HepG2 (cell line): ENCODE results near the gene CCDC192.

Experiments
- CENPBD1 ChIP-seq: sonication (generic); formaldehyde crosslinking; IDR thresholded peaks from 2 replicates; pipeline ENCODE4 v1.8.0; 2022; ENCODE audit warnings: missing genetic modification reagents, low read depth, mild to moderate bottlenecking, borderline replicate concordance
- MAFF ChIP-seq: IDR thresholded peaks from 2 replicates; pipeline ENCODE4 v1.6.1; 2011; ENCODE audit warnings: low read depth, low read length, improper control_type of control experiment
- MAFK ChIP-seq, 2 experiments: IDR thresholded peaks in 1 of 2; conservative IDR thresholded peaks in 1 of 2; 2 replicates each; pipeline ENCODE4 v1.6.1; 2011; ENCODE audit warnings: improper control_type of control experiment in 2 of 2, low read length in 2 of 2
- ZNF598 ChIP-seq: sonication (generic); formaldehyde crosslinking; IDR thresholded peaks from 2 replicates; pipeline ENCODE4 v1.5.1; 2020; ENCODE audit warnings: mild to moderate bottlenecking, missing genetic modification reagents, borderline replicate concordance
- TF ChIP-seq, protein P1 (sequence below): sonication (generic); formaldehyde crosslinking; IDR thresholded peaks from 2 replicates; pipeline ENCODE4 v1.8.0; 2022; ENCODE audit warnings: mild to moderate bottlenecking, missing genetic modification reagents
- TF ChIP-seq, protein P2 (sequence below): sonication (generic); formaldehyde crosslinking; IDR thresholded peaks from 2 replicates; pipeline ENCODE4 v1.5.0; 2020; ENCODE audit warnings: mild to moderate bottlenecking, missing genetic modification reagents, moderate library complexity

- no peak for TF ChIP-seq CENPBD1 (CRISPR knock-in tag)
- no peak for TF ChIP-seq MAFF
- TF ChIP-seq, protein P1, sequence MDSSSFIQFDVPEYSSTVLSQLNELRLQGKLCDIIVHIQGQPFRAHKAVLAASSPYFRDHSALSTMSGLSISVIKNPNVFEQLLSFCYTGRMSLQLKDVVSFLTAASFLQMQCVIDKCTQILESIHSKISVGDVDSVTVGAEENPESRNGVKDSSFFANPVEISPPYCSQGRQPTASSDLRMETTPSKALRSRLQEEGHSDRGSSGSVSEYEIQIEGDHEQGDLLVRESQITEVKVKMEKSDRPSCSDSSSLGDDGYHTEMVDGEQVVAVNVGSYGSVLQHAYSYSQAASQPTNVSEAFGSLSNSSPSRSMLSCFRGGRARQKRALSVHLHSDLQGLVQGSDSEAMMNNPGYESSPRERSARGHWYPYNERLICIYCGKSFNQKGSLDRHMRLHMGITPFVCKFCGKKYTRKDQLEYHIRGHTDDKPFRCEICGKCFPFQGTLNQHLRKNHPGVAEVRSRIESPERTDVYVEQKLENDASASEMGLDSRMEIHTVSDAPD = no peak
- TF ChIP-seq, protein P2, sequence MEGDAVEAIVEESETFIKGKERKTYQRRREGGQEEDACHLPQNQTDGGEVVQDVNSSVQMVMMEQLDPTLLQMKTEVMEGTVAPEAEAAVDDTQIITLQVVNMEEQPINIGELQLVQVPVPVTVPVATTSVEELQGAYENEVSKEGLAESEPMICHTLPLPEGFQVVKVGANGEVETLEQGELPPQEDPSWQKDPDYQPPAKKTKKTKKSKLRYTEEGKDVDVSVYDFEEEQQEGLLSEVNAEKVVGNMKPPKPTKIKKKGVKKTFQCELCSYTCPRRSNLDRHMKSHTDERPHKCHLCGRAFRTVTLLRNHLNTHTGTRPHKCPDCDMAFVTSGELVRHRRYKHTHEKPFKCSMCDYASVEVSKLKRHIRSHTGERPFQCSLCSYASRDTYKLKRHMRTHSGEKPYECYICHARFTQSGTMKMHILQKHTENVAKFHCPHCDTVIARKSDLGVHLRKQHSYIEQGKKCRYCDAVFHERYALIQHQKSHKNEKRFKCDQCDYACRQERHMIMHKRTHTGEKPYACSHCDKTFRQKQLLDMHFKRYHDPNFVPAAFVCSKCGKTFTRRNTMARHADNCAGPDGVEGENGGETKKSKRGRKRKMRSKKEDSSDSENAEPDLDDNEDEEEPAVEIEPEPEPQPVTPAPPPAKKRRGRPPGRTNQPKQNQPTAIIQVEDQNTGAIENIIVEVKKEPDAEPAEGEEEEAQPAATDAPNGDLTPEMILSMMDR = no peak
- no peak for TF ChIP-seq ZNF598 (CRISPR knock-in tag)
- TF ChIP-seq MAFK (conservative IDR thresholded peaks at IDR 0.05 in 1 of 2, IDR thresholded peaks at IDR 0.05 in 1 of 2; ENCODE audit: low read length in 2 of 2) = no peak
Measured at GRCh38 chr5:127893232-127893631, 190.0 kb downstream of the CCDC192 start.
